Activated CD8-positive, alpha-beta T cell treated with anti-CD3 and anti-CD28 coated beads, Interleukin-2, amount 10 ng/mL, durations not matched to agents 7 days and 5 days (primary cell): ENCODE results near the gene MAP2K6. TPM values are rescaled to one million over a fixed set of nuclear protein-coding genes. Genes with fewer than 3 reads are reported as not detected.
"Not testable (repeated sequence)": the region's sequence is repeated elsewhere in the genome, so short reads cannot be mapped to it uniquely, and the experiment has no call there.

Experiments used
- ATAC-seq: fragments of 150-1000 bp; cut with Tn5 transposase; one replicate; pipeline ENCODE4 v1.10.0; 2021; ENCODE audit warnings: moderate library complexity
- CTCF ChIA-PET: fragments of 350-600 bp; sonication (Branson Sonifier 250); formaldehyde crosslinking; loops from one replicate; lab custom pipeline; 2021; ENCODE audit warnings: antibody characterized with exemption; lab: Charles Lee
- POLR2A ChIA-PET: fragments of 350-600 bp; sonication (Branson Sonifier 250); formaldehyde crosslinking; loops from one replicate; lab custom pipeline; 2021; ENCODE audit warnings: antibody characterized with exemption; lab: Charles Lee
- DNase-seq: peaks from one replicate; pipeline ENCODE4 v3.0.0-alpha.2; 2020
- H3K27ac Mint-ChIP-seq: one replicate; pipeline ENCODE4 v1.8.0; 2021; ENCODE audit warnings: mild to moderate bottlenecking, mixed read lengths
- H3K27me3 Mint-ChIP-seq: one replicate; pipeline ENCODE4 v1.8.0; 2021; ENCODE audit warnings: low read depth, mixed read lengths
- H3K36me3 Mint-ChIP-seq: one replicate; pipeline ENCODE4 v1.8.0; 2021; ENCODE audit warnings: low read depth, mixed read lengths
- H3K4me1 Mint-ChIP-seq: one replicate; pipeline ENCODE4 v1.8.0; 2021; ENCODE audit warnings: low read depth, mixed read lengths
- H3K4me3 Mint-ChIP-seq: one replicate; pipeline ENCODE4 v1.8.0; 2021; ENCODE audit warnings: mild to moderate bottlenecking, mixed read lengths
- H3K9me3 Mint-ChIP-seq: one replicate; pipeline ENCODE4 v1.8.0; 2022; ENCODE audit warnings: mixed read lengths; ENCODE audit not compliant: insufficient read depth
- total RNA-seq, 2 experiments: library from RNA; stranded (reverse); gene quantifications; one replicate each; pipeline ENCODE4 v1.2.3, GENCODE V29; 2021

The MAP2K6 gene
- total RNA-seq, 2 experiments from 2014 or later = 11.0 to 11.6 TPM

GRCh38 chr17:69462882-69463281 is 48.4 kb downstream of the MAP2K6 start:
- no peaks in the 10 kb centered on the region for H3K9me3 Mint-ChIP-seq
- H3K27ac Mint-ChIP-seq = no peak overlapping the region
- ChIA-PET CTCF (no interaction called here), POLR2A (no interaction called here)
- peaks cover under 1% of the 10 kb centered on the region for H3K4me1 Mint-ChIP-seq
- H3K36me3 Mint-ChIP-seq = no peaks in the 10 kb centered on the region
- no peak overlapping the region for H3K4me3 Mint-ChIP-seq
- ATAC-seq = no peak
- H3K27me3 Mint-ChIP-seq = no peaks in the 10 kb centered on the region
- no peak for DNase-seq

DNA sequence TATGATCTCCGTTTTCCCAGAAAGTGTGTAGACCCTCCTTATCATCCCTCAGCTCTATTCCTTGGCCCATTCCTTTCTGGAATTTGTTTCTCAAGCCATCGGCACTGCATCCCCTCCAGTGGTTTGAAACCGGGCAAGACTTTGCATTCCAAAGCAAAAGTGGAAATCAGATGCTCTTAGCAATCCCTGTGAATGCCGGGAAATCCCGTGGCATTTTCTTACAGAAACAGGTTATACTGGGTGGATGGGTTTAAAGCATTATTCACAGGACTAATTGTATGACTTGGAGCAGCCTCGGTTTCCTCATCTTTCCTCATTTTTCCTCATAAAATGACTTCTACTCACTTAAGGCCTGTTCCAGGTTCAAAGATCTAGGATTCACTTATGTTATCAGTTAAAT is 52.0 kb downstream of the MAP2K6 start:
- Mint-ChIP-seq H3K36me3 (no peaks in the 10 kb centered on the region), H3K4me1 (no peaks in the 10 kb centered on the region), H3K9me3 (no peaks in the 10 kb centered on the region), H3K27ac (no peak overlapping the region), H3K4me3 (no peak overlapping the region), H3K27me3 (no peaks in the 10 kb centered on the region)
- POLR2A ChIA-PET = no interaction called here
- ATAC-seq (no peak), DNase-seq (no peak)
- CTCF ChIA-PET = no interaction called here

DNA sequence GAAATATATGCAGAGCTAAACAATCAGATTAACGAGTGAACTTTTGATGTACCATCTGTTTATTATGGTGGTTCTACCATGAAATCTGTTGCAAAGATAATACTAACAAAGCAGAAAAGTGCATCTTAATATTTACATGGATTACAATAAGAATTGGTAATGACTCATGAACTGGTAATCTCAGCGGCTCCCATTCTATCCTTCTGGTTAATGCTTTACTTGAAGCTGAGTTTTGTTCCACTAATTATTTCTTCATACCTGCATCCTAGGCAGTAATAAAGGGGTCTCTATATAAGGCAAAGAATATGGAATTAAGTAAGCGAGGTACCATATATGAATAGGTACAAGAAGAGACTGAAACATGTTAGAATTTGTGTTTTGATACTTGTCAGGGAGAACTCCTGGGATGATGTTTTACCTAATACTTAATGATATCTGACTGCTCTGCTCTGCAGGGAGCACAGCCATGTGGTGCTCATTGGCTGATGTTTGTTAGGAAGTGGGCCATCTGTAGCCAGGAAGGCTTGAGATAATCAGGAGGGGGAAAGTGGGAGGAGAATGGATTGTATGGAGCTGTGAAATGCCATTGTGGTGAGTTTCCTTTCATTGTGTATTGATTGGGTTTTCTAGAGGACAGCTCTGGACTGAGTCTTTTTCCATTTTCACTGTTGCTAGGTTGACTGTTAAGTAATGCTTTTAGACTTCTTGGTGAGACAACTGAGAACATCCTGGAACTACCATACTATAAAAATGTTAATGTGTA is 52.6 kb downstream of the MAP2K6 start:
- Mint-ChIP-seq H3K4me3 (no peak overlapping the region), H3K27ac (no peak overlapping the region), H3K9me3 (no peaks in the 10 kb centered on the region), H3K36me3 (no peaks in the 10 kb centered on the region), H3K4me1 (no peaks in the 10 kb centered on the region), H3K27me3 (no peaks in the 10 kb centered on the region)
- no peak for DNase-seq
- POLR2A ChIA-PET = no interaction called here
- CTCF ChIA-PET = interaction anchor here (0.9 kb wide), 1 partner anchor 72 kb away, joined by 4 read pairs; no protein-coding TSS in a partner anchor
- ATAC-seq = no peak

- Mint-ChIP-seq H3K4me1 (no peaks in the 10 kb centered on the region), H3K27me3 (no peaks in the 10 kb centered on the region), H3K36me3 (no peaks in the 10 kb centered on the region), H3K4me3 (no peak overlapping the region), H3K9me3 (no peaks in the 10 kb centered on the region), H3K27ac (no peak overlapping the region)
- ChIA-PET POLR2A (no interaction called here), CTCF (no interaction called here)
- no peak for ATAC-seq
- DNase-seq = no peak
Measured at GRCh38 chr17:69468207-69468606, 53.7 kb downstream of the MAP2K6 start.

DNA sequence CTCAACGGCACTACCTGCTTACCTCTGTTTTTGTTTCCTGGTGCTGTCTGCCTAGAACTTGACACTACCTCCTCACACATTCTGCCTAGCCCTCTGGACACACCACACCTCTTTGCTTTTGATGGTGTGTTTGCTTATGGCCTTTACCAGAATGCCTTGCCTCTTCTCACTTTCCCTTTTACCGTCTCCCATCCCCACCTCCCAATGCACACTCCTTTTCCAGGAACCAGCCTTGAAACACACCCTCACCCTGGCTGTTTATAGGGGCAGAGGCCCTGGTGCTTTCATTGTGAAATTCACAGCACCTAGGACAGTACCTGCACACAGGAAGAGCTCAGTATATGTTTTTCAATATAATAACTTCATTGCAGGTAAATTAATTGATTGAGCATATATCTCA is 56.2 kb downstream of the MAP2K6 start:
- Mint-ChIP-seq H3K4me1 (no peaks in the 10 kb centered on the region), H3K9me3 (no peaks in the 10 kb centered on the region), H3K27ac (no peak overlapping the region), H3K4me3 (no peak overlapping the region), H3K27me3 (no peaks in the 10 kb centered on the region), H3K36me3 (no peaks in the 10 kb centered on the region)
- DNase-seq (no peak), ATAC-seq (no peak)
- CTCF ChIA-PET = no interaction called here
- POLR2A ChIA-PET = no interaction called here

- Mint-ChIP-seq H3K27ac (no peak overlapping the region), H3K36me3 (no peaks in the 10 kb centered on the region), H3K4me3 (no peak overlapping the region), H3K27me3 (no peaks in the 10 kb centered on the region), H3K9me3 (no peaks in the 10 kb centered on the region), H3K4me1 (no peaks in the 10 kb centered on the region)
- DNase-seq (no peak), ATAC-seq (no peak)
- CTCF ChIA-PET = no interaction called here
- POLR2A ChIA-PET = no interaction called here
Measured at GRCh38 chr17:69471406-69471805, 56.9 kb downstream of the MAP2K6 start.

- DNase-seq = no peak
- Mint-ChIP-seq H3K4me1 (peaks cover 3% of the 10 kb centered on the region), H3K27ac (no peak overlapping the region), H3K36me3 (no peaks in the 10 kb centered on the region), H3K4me3 (no peak overlapping the region), H3K27me3 (no peaks in the 10 kb centered on the region), H3K9me3 (no peaks in the 10 kb centered on the region)
- POLR2A ChIA-PET = no interaction called here
- CTCF ChIA-PET = no interaction called here
- ATAC-seq = no peak
Measured at GRCh38 chr17:69473841-69474831, 59.6 kb downstream of the MAP2K6 start.

DNA sequence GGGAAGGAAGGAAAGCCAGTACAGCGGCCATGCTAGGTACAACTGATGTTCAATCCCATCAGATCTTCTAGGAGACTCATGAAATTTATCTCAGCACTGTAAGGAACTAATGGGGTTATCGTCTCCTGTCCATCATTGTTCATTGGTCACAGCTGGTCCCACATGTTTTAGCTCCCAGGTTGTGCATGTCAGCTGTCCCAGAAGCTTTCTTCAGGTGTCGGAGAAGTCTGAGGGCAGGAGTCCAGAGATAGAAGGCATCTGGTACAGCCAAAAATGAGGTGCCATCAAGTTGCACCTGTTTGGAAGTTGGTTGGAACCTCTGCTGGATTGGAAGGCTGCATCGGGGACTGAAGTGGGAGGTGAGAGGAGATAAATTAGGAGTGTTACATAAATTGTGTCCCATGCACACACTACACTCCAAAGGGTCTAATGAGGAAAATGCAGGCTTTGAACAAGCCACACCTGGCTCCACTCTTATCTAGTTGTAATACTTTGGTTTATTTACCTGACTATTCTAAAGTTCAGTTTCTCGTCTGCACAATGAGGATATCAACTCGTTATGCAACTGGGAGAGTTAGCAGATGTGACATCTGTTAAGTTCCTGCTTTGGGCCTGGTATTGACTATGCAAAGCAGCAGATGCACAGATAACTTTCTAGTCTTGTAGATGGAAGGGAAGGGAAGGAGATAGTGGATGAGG is 62.9 kb downstream of the MAP2K6 start:
- no peak for DNase-seq
- H3K4me3 Mint-ChIP-seq = no peak overlapping the region
- no peaks in the 10 kb centered on the region for H3K27me3 Mint-ChIP-seq
- H3K36me3 Mint-ChIP-seq = no peaks in the 10 kb centered on the region
- no peak for ATAC-seq
- ChIA-PET POLR2A (no interaction called here), CTCF (no interaction called here)
- peaks cover 3% of the 10 kb centered on the region for H3K4me1 Mint-ChIP-seq
- H3K27ac Mint-ChIP-seq = no peak overlapping the region
- H3K9me3 Mint-ChIP-seq = no peaks in the 10 kb centered on the region

GRCh38 chr17:69477903-69478266 is 63.4 kb downstream of the MAP2K6 start:
- DNase-seq (no peak), ATAC-seq (no peak)
- POLR2A ChIA-PET = no interaction called here
- CTCF ChIA-PET = no interaction called here
- no peak overlapping the region for H3K4me3 Mint-ChIP-seq
- no peaks in the 10 kb centered on the region for H3K27me3 Mint-ChIP-seq
- no peaks in the 10 kb centered on the region for H3K36me3 Mint-ChIP-seq
- no peaks in the 10 kb centered on the region for H3K9me3 Mint-ChIP-seq
- no peak overlapping the region for H3K27ac Mint-ChIP-seq
- peaks cover 3% of the 10 kb centered on the region for H3K4me1 Mint-ChIP-seq

- no peak overlapping the region for H3K4me3 Mint-ChIP-seq
- peaks cover 3% of the 10 kb centered on the region for H3K4me1 Mint-ChIP-seq
- H3K9me3 Mint-ChIP-seq = no peaks in the 10 kb centered on the region
- H3K36me3 Mint-ChIP-seq = no peaks in the 10 kb centered on the region
- ChIA-PET CTCF (interaction anchor here (1.3 to 2.1 kb wide), 2 partner anchors 41 to 84 kb away, joined by 4 to 6 read pairs; no protein-coding TSS in a partner anchor), POLR2A (no interaction called here)
- no peak overlapping the region for H3K27ac Mint-ChIP-seq
- no peaks in the 10 kb centered on the region for H3K27me3 Mint-ChIP-seq
- DNase-seq (no peak), ATAC-seq (no peak)
Measured at GRCh38 chr17:69478916-69479315, 64.4 kb downstream of the MAP2K6 start.

GRCh38 chr17:69479756-69480155 is 65.3 kb downstream of the MAP2K6 start:
- H3K27ac Mint-ChIP-seq, POLR2A ChIA-PET, H3K9me3 Mint-ChIP-seq, H3K27me3 Mint-ChIP-seq, H3K4me3 Mint-ChIP-seq, H3K36me3 Mint-ChIP-seq, ATAC-seq, H3K4me1 Mint-ChIP-seq, DNase-seq: not testable (repeated sequence)
- CTCF ChIA-PET = interaction anchor here (1.3 to 2.1 kb wide), 2 partner anchors 40 to 84 kb away, joined by 4 to 6 read pairs; no protein-coding TSS in a partner anchor
